Activated naive CD8-positive, alpha-beta T cell treated with anti-CD3 and anti-CD28 coated beads, Interleukin-2, amount 50 U/mL, for 16 hours (primary cell): ENCODE data around the gene MEX3C.

Experiments used
- DNase-seq: peaks from one replicate; pipeline ENCODE4 v3.0.0-alpha.2; 2020; ENCODE audit warnings: low read depth, low spot score

The MEX3C gene

DNA sequence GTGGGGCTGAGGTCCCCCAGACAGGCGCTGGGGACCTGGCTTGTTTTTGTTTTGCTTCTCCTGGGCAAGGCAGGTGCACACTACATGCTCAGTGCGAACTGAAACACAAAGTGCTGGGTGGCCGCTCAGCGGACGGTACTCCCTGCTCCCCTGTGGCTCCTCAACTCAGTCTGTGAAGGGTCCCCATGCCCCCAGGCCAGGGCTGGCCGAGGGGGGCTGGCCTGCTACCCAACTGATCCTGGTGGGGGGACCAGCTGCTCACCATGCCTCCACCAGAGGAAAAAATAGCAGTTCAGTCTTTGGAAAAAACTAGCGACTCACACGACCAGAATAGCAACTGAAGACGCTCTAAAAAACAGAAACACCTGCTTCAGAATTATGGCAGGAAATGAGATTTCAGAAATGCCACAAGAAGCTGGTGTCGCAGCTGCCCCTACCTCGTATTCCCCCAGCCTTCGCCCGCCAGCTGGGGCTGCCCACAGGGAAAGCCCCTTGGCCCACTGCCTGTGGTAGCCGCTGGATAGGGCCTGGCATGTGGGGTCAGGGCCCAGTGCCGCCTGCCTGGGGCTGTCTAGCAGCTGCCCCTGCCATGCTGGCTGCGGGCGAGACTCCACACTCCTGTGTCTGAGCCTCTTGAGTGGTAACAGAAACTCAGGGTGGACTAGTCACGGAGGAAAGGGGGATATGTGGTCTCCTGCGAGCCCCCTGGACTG is 43.7 kb downstream of the MEX3C start:
- DNase-seq = no peak

DNA sequence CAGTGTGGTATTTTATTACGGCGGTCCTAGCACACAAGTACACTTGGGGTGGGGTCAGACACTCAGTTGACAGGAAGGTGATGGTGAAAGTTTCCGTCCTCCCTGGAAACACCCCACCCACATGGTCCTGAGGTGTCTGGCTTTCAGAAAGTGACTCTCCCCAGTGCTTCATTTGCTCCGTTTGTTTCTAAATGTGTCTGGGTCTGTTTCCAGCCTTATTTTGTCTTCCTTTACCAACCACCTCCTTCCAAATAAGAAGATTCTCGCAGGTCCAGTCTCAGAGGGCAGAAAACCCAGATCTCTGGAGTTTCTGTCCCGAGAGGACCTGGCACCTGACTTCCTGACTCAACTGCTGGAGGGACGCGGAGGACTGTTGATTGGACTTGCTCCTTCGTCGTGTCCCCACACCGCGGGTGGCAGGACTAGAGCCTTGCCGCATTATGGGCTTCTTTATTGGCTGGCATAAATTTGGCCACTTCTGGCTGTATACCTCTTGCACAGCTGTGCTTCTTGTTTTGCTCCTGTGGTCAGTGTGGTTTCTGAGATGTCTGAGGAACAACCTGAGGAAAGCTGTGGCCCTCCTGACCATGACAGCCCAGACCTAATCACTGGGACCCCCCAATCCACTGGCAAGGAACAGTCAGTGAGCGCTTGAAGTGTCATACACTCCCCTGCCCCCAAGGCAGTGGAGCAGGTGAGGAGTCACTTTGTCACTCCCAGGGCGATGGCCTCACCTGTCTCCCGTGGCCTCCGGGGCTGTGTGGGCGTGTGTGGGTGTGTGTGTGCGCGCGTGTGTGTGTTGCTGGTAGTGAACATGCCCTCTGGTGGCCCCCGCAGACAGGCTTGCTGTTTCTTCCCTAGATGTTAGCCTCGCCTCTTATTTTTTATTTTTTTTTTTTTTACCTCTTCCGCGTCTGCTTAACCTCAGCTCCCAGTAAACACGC is 45.6 kb downstream of the MEX3C start:
- DNase-seq = peak; percentile 37

DNA sequence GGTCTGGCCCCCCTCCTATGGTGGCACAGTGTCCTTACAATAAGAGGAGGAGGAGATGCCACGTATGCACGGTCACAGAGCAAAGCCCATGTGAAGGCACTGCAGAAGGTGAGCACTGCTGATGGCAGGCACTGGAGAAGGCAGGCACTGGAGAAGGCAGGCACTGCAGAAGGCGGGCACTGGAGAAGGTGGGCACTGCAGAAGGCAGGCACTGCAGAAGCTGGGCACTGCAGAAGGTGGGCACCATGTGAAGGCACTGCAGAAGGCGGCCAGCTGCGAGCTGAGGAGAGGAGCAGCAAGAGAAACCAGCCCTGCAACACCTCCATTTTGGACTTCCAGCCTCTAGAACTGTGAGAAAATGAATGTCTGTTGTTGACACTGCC is 46.3 kb downstream of the MEX3C start:
- DNase-seq = no peak

DNA sequence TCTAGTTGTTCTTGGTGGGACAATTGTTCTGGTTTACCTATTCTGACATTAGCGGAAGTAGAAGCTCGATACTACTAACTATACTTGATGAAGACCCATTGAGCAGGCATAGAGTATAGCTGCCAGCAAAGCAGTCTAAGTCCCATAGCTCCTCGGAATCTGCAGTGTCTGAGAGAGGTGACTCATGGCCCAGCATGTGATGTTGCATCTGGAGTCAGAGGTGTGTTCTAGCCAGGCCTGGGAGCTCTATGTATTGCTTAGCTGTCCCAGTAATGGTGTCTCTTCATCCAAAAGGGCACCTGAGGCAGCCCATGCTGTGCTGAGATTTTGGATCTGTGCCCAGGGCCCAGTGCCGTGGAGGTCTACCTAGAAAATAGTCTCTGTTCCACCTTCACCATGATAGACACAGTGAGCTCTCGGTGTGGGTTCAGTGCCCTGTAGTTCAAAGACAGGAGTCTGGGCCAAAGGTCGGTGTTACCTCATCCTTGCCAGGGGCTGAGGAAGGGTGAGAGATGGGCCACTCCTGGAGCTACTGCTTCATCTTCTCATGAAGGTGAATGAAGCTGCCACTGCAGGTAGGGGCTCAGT is 47.3 kb downstream of the MEX3C start:
- DNase-seq = no peak

DNA sequence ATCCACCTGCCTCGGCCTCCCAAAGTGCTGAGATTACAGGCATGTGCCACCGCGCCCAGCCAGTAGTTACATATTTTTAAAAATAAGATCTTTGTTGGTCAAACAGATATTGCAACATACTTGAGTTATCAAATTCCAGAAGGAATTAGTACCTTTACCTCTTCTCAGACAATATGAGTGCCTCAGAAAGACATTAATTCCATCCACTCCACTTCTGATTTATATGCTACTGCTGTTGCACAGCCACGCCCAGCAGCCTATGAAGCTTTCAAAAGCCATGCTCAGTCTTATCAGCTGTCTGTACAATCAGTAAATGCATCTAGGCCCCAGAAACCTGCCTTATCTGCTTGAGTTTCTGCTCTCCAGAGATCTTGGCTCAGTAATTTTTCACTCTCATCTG is 47.8 kb downstream of the MEX3C start:
- DNase-seq = no peak

DNA sequence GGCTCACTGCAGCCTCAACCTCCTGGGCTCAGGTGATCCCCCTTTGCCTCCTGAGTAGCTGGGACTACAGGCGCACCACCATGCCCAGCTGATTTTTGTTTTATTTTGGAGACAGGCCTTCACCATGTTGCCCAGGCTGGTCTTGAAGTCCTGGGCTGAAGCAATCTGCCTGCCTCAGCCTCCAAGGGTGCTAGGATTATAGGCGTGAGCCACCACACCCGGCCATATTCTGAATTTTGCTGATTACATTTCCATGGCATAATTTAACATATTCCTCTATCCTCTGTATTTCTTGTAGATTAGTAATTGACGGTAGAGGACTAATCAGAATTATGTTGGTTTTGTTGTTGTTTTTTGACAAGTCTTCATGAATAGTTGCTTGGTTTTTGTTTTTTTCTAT is 50.6 kb downstream of the MEX3C start:
- DNase-seq = no peak

DNA sequence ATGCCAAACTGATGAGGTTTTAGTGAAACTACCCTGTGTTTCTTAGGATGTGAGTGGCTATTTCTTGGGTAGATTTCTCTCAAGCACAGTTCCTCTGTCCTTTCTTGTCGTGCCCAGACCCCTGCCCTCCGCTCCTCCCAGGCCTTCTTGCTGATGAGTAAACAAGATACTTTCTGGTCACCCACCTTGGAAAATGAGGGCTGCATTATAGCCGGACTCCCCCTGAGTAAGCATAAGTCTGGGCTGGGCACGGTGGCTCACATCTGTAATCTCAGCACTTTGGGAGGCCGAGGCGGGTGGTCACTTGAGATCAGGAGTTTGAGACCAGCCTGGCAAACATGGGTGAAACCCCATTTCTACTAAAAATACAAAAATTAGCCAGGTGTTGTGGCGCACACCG is 58.5 kb downstream of the MEX3C start:
- DNase-seq = no peak

DNA sequence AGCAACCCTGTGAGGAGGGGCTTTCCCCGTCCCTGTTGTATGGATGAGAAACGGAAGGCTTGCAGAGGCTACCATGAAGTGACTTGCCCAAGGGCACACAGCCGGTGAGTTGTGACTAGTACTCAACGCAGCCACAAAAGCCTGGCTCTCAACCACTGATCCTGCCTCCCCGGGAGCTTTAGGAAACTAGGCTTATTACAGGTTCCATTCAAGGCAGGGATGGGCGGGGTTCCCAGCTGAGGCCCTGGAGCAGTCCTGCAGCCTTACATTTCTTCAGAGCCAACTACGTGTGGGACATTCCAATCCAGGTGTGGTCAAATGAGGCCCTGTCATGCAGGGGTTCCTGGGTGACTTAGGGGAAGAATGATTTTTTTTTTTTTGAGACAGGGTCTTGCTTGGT is 59.6 kb downstream of the MEX3C start:
- no peak for DNase-seq

DNA sequence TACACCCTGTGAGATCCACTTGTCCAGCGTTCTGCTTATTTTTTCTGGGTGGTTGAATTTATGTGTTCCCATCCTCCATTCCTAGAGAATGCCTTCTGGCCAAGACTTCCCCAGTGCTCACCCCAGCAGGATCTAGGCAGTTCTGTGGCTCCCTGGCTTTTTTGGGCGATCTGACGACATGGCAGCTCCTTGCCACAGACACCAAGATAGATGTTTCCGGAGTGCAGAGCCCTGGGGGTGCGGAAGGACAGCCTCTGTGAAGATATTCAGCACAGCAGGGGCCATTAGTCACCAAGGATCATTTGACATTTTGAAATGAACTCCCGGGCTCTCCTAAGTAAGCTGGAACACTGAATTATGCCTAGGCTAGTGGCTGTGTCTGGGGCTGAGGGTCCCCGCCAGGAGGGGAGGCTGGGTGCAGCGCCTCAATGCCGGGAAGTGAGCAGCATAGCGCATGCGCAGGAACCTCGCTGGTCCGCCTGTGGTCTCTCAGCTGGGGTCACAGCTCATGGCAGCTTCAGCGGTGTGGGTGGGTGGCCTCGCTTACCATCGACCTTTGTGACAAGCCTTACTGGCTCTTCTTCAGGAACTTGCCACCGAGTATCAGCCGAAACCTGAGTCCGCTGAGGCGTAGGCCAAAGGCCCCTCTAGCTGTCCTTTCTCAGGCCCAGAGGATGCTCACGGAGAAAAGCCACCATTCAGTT is 60.3 kb downstream of the MEX3C start:
- no peak for DNase-seq

DNA sequence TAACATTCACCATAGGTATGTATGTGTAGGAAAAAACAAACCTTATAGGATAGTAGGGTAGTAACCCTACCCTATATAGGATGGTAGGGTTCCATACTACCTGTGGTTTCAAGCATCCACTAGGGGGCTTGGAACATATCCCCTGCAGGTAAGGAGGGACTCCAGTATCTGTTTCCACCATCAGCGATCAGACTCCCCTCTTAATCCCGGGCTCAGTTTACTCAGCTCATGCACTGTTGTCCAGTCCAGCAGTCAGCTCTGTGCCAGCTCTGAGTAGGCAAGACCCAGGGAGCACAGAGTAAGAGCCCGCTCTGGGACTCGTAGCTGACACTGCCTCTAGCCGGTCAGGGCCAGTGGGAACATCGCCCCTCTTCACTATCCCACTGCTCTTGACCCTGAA is 61.7 kb downstream of the MEX3C start:
- no peak for DNase-seq

DNA sequence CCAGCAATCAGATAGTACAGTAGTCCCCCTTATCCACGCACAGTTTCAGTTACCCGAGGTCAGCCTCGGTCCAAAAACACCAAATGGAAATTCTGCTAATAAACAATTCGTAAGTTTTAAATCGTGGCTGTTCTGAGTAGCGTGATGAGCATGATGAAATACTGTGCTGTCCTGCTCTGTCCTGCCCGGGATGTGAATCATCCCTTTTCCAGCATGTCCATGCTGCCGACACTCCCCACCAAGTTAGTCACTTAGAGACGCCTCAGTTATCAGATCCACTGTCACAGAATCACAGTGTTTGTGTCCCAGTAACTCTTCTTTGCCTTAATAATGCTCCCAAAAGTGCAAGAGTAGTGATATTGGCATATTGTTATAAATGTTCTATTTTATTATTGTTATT is 62.1 kb downstream of the MEX3C start:
- no peak for DNase-seq

DNA sequence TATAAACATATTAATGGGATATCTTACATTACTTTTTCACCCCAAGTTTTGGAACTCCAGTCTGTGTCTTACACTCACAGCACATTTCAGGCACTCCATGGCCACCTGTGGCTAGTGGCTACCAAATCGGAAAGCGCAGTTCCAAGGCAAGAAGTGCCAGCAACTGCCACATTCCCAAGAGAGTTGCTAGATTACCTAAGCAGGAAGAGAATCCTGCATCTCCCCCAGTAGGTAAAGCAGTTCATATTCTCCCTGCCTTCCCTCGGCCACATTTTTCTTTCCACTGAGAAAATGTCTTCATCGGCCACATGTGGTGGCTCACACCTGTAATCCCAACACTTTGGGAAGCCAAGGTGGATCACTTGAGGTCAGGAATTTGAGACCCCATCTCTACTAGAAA is 62.8 kb downstream of the MEX3C start:
- DNase-seq = no peak

DNA sequence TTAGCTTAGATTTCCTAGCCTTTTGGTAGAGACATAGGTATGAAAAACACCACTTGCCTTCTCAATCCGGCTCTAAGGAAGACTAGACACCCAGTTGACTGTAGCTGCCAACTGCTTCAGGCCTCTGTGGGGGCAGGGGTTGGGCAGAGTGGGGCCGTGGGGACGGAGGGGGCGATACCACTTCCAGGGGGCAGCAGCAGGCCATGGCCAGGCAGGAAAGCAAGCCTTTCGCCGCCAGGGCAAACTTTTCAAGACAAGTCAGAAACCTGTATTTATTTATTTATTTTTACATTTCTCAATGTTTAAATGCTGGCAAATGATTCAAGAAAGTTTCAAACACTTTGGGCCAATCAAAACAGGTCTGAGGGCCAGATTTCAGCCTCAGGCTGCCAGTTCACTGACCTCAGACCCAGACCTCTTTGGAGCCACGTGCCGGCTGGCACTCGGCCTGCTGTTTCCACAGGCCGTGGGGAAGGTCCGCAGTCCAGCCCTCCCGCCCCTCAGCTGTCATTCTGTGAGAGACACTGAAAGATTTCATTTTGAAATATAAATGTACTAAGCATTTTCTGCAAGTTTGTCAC is 63.8 kb downstream of the MEX3C start:
- DNase-seq = no peak

DNA sequence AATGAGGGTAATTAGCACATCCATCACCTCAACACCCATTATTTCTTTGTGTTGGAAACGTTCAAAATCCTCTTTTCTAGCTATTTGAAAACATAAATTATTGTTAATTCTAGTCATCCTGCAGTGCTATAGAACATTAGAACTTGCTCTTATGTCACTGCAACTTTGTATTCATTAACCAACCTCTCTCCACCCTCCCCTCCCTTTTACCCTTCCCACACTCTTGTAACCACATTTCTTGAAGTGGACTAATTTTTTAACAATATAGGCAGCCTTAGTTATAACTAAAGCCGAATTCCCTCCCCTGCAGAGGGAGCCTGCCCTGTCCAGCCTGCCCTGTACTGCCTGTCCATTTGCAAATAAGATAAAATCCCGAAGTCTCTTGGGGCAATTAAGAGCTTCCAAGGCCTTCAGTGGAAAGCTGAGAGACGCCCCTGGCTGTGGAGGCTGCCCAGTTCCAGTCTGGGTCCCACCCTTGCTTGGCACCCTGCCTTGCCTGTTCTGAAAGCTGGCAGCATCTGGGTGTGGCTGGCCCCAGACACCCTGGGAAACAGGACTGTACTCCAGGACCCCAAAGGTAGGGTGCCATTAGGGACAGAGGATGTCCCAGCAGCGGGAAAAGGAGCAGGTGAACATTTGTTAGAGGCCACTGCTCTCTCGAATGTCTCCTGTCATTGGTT is 65.1 kb downstream of the MEX3C start:
- DNase-seq = no peak

DNA sequence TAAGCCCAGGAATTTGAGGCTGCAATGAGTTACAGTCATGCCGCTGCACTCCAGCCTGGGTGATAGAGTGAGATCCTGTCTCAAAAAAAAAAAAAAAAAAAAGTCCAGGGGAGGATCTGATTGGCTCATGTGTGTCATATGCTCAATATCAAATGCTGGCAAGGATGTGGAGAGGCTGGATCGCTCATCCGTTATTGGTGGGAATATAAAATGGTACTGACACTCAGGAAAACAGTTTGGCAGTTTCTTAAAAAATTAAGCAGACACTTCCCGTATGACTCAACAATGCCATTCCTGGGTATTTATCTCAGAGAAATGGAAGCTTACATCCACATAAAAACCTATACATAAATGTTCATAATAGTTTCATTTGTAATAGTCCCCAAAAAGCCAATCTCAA is 68.9 kb downstream of the MEX3C start:
- DNase-seq = no peak

DNA sequence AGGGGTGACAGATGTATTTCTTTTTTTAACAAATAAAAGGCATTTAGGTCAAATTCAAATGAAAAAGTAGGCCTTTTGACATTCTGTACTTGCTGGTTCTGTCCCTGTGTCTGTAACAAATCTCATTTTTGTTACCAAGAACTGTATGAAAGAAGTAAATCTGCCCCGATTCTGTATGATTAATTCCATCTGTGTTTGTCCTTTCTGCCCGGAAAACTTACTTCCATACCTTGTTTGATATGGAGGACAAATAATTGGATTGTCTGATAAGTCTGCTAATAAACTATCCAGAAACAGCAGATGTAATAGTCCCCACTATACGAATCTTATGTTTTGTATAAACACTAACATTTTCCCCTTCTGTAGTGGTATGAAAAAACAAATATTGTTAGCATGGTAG is 69.8 kb downstream of the MEX3C start:
- DNase-seq = no peak

DNA sequence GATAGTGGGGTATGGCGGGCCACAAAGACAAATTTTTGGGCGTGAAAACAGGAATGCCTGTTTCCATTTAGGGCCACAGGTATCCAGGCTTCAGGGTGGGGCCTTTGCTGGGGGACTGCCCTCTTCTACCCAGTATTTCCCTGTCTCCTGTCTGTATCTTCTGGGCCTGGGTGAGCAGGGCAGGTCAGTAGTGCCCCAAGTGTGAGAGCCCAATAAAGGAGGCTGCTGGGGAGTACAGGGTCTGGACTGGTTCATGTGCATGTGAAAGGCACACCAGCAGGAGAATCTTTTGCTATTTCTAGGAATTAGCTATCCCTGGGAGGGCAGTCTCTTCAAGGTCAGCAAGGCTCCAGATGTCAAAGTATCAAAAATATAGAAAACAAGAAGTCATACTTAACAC is 71.5 kb downstream of the MEX3C start:
- no peak for DNase-seq
